Prostate gland (tissue), 2 donors: ENCODE data around the gene HNRNPLL. TPM values are rescaled to one million over a fixed set of nuclear protein-coding genes. Genes with fewer than 3 reads are reported as not detected.

ENCODE experiments used
- DNase-seq: peaks from one replicate; pipeline ENCODE4 v3.0.0-alpha.2; 2019; ENCODE audit warnings: low spot score
- H3K27ac ChIP-seq, 2 donors: fragments of 200-600 bp; sonication (generic); 2 replicates each; pipeline ENCODE4 v1.5.1; 2017 to 2019
- H3K27me3 ChIP-seq: fragments of 200-600 bp; sonication (generic); replicated peaks from 2 replicates; pipeline ENCODE4 v1.5.1; 2019; ENCODE audit not compliant: insufficient read depth
- H3K36me3 ChIP-seq, 2 donors: fragments of 200-600 bp; sonication (generic); 1 replicate in 1 of 2; 2 replicates in 1 of 2; pipeline versions ENCODE4 v1.5.1 to v1.8.1; 2017 to 2019
- H3K4me1 ChIP-seq: fragments of 200-600 bp; sonication (generic); replicated peaks from 2 replicates; pipeline ENCODE4 v1.5.1; 2019
- H3K4me3 ChIP-seq, 2 donors: fragments of 200-600 bp; sonication (generic); 2 replicates each; pipeline ENCODE4 v1.5.1; 2017 to 2019
- H3K9me3 ChIP-seq: fragments of 200-600 bp; sonication (generic); 2 replicates; pipeline ENCODE4 v1.5.1; 2017
- CTCF ChIP-seq, 4 experiments: fragments of 200-600 bp in 2 of 4; fragments of 450-650 bp in 2 of 4; sonication (generic) in 2 of 4; IDR thresholded peaks; 1 replicate in 3 of 4; 2 replicates in 1 of 4; pipeline ENCODE4 v1.5.1; 2016 to 2019; ENCODE audit warnings: antibody characterized with exemption in 4 of 4, mild to moderate bottlenecking in 2 of 4, moderate library complexity in 2 of 4
- POLR2A ChIP-seq: fragments of 450-650 bp; IDR thresholded peaks from one replicate; pipeline ENCODE4 v1.6.1; 2016; ENCODE audit warnings: antibody characterized with exemption, mild to moderate bottlenecking
- POLR2AphosphoS5 ChIP-seq: sonication (generic); formaldehyde crosslinking; IDR thresholded peaks from one replicate; pipeline ENCODE4 v1.6.1; 2017; ENCODE audit warnings: antibody characterized with exemption
- WGBS: methylation state at CpG from one replicate; pipeline ENCODE4 v1.1.5; 2018; 5-methylcytosine and 5-hydroxymethylcytosine counted together
- intact Hi-C: fragments of 100-400 bp; cut with DNase I; formaldehyde crosslinking; loops from one replicate; pipeline ENCODE4 v1.14.2; 2022
- total RNA-seq, 2 donors: library from RNA; depleted of rRNA; stranded (reverse); fragments of >200 nt; gene quantifications; one replicate each; pipeline ENCODE4 v1.1.0, GENCODE V29; 2016

HNRNPLL gene
- 10 to 100 TPM; 36.1 to 63.6 TPM for total RNA-seq

DNA sequence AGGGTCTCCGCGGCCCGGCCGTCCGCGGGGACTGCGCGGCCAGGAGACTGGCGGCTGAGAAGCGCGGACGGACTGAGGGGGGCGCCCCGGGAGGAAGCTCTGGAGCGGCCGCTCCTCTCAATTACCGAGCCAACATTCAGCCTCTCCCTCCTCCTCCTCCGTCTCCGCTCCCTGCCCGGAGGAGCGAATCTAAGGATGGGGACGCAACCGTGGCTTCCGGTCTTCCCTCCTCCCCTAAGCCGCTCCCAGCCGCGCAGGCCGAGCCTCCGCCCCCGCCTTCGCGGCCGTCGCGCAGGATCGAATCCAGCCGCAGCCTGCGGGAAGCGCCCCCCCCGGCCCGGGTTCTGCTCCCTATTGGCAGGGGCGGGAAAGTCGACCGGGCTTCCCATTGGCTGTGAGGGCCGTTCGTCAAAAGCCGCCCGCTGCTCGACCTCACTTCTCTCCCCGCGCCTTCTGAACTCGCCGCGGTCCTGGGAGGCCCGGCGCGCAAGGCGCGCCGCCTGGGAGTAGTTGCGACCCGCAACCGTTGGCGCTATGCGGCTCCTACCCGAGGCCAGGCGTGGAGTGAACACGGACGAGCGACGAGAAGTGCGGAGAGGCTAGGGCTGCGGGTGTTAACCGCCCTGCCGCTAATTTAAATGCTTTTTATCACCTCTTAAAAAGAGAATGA, at the start of gene HNRNPLL:
TSS of gene HNRNPLL (minus strand) at position 197 of the 670 bp plus-strand sequence. CDS start 302 bp downstream, outside the sequence.
- Histone ChIP-seq H3K27ac (peak within 1 kb of the TSS; percentile 97 to 98), H3K36me3 (no peaks in the 10 kb centered on the region), H3K4me1 (no peaks in the 10 kb centered on the region), H3K27me3 (no peaks in the 10 kb centered on the region), H3K4me3 (peak within 1 kb of the TSS; percentile 90 to 92), H3K9me3 (no peaks in the 10 kb centered on the region)
- peak; percentile 97 for TF ChIP-seq POLR2A
- peak; percentile 96 for TF ChIP-seq POLR2AphosphoS5
- TF ChIP-seq CTCF (IDR thresholded peaks at IDR 0.05): no peak
- peak; percentile 97 for DNase-seq
- intact Hi-C loops: loop anchor here (2.0 to 5.0 kb wide), 3 partner anchors 64 to 134 kb away; partner anchors contain the start of gene GALM
- WGBS: under 1% methylated on average over 59 of the region's 75 CpGs

- intact Hi-C loops: no loop called here
- no peaks in the 10 kb centered on the region for H3K9me3 ChIP-seq
- no peak for DNase-seq
- WGBS: 83% methylated on average over 2 of the region's 2 CpGs
- no peak overlapping the region for H3K4me3 ChIP-seq
- no peaks in the 10 kb centered on the region for H3K27me3 ChIP-seq
- H3K27ac ChIP-seq: no peak overlapping the region
- H3K36me3 ChIP-seq: no peaks in the 10 kb centered on the region
- no peaks in the 10 kb centered on the region for H3K4me1 ChIP-seq
- no peak for TF ChIP-seq POLR2AphosphoS5
- TF ChIP-seq CTCF (IDR thresholded peaks at IDR 0.05): no peak
- TF ChIP-seq POLR2A: no peak
These were observed 48.0 kb upstream of the HNRNPLL start for GRCh38 chr2:38650717-38651116.

GRCh38 chr2:38650012-38650411, 47.3 kb upstream of the HNRNPLL start:
- WGBS: 88% methylated on average over 6 of the region's 6 CpGs

GRCh38 chr2:38649176-38649728, 46.5 kb upstream of the HNRNPLL start:
- H3K4me1 ChIP-seq: no peaks in the 10 kb centered on the region
- 88% methylated on average over 12 of the region's 12 CpGs for WGBS
- no peak for DNase-seq
- intact Hi-C loops: no loop called here
- no peak overlapping the region for H3K4me3 ChIP-seq
- H3K27me3 ChIP-seq: no peaks in the 10 kb centered on the region
- no peaks in the 10 kb centered on the region for H3K36me3 ChIP-seq
- TF ChIP-seq POLR2A (no peak), POLR2AphosphoS5 (no peak), CTCF (IDR thresholded peaks at IDR 0.05) (no peak)
- H3K27ac ChIP-seq: no peak overlapping the region
- no peaks in the 10 kb centered on the region for H3K9me3 ChIP-seq

More at GRCh38 chr2:38650012-38650411, 47.3 kb upstream of the HNRNPLL start:
- H3K4me1 ChIP-seq: no peaks in the 10 kb centered on the region
- DNase-seq: no peak
- no peaks in the 10 kb centered on the region for H3K36me3 ChIP-seq
- intact Hi-C loops: no loop called here
- no peak overlapping the region for H3K27ac ChIP-seq
- H3K27me3 ChIP-seq: no peaks in the 10 kb centered on the region
- TF ChIP-seq POLR2A (no peak), CTCF (IDR thresholded peaks at IDR 0.05) (no peak), POLR2AphosphoS5 (no peak)
- no peak overlapping the region for H3K4me3 ChIP-seq
- H3K9me3 ChIP-seq: no peaks in the 10 kb centered on the region
